GM04504 (cell line): ENCODE data around the gene TRIM33.
"Not testable (repeated sequence)": the region's sequence is repeated elsewhere in the genome, so short reads cannot be mapped to it uniquely, and the experiment has no call there.

Source experiments
- DNase-seq: peaks from one replicate; pipeline ENCODE4 v3.0.0-alpha.2; 2012; ENCODE audit warnings: low read depth

The TRIM33 gene

GRCh38 chr1:114466334-114467014 lies 44.5 kb downstream of the TRIM33 start:
- DNase-seq: no peak

DNA sequence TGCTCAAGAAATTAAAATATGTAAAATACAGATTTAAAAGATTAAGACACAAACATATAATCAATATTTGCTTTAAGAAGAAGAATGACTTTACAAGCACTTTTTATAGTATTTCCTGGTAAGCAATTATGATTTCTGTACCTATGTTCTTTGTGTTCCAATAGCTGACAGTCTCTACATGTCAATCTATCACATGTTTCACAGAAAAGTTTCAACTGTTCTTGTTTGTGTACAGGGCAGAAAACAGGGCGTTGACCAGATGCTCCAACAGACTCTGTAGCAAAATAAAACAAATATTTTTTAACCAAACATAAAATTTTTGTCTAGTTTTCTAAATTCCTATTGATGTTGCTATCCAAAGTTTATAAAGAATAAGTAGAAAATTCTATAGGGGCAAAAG lies 48.0 kb downstream of the TRIM33 start:
- DNase-seq: no peak

DNA sequence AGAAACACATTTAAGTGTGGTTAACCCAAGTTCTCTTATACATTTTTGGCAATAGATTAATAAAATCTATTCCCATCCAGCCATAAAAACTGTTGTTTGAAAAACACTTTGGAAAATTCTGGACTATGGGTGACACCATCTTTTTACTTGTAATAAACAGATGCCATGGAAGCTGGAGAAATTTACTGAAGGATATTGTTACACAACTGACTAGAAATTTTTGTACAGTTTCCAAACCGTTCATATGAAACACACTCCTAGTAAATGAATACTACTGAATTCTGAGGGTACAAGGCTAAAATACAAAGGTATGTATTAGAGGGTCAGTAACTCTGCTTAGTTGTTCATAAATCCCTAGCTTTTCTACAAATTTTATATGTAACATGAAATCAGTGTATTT lies 48.7 kb downstream of the TRIM33 start:
- DNase-seq: no peak

DNA sequence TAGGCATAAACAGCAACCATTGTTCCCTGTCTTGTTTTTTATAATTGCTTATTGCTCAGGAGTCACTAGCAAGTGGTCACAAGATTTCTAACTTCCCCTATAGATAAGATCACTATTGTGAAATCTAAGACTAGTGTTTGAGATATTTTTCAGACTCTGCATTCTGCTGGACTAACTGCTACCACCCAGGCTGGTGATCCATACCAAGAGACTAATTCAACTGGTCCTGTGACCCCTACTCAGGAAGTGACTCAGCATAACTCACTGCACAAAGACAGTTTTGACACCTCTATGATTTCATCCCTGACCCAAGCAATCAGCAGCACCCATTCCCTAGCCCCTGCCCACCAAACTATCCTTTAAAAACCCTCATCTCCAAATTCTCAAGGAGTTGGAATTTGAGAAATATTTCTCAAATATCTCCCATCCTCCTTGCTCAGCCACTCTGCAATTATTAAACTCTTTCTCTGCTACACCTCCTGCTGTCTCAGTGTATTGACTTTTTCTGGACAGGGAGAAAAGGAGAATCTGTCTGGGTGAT lies 52.7 kb downstream of the TRIM33 start:
- no peak for DNase-seq

- no peak for DNase-seq
Observed at GRCh38 chr1:114457675-114458236, 53.2 kb downstream of the TRIM33 start.

DNA sequence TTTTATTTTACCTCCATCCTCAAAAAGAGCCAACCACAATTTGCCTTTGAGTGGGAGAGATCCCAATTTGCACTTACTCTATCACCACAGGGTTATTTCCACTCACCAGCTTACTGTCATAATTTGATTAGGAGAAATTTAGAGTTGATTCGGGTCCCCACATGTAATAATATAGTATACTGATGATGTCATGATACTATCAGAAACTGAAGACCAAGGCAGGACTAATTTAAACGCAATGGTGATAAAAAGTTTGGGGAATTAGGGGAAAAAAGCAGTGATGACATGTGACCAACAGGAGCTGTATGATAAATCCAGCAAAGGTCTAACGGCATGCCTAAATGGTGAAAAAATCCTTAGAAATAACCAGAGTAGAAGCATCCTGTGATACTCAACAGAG lies 54.4 kb downstream of the TRIM33 start:
- no peak for DNase-seq

DNA sequence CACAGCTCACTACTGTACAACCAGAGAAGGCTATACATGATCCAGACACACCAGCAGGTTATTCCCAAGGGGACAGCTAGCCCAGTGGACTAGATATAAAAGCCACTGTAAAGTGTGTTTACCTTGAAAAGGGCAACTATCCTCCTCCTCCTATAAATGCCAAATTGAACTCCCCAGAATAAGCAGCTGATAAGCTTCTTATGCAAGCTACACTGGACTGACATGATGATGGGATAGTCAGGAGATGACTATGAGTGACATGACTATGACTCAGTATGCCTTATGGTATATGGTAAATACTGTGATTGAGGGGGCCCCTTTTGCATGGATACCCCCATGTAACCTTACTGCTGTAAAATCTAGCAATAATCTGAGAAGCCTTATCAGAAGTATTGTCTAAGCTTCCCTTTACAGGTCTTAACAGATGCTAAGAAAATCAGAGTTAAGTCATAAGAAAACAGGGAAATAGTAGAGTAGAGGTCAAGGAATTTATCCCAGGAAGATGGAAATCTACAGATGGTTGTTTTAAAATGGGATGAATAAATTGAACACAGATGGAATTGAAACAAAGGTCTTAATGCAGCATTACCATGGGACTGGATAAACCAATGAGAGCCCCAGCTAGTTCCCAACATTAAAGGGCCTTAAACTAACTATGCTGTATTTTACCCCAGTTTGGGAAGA lies 55.8 kb downstream of the TRIM33 start:
- DNase-seq: no peak

DNA sequence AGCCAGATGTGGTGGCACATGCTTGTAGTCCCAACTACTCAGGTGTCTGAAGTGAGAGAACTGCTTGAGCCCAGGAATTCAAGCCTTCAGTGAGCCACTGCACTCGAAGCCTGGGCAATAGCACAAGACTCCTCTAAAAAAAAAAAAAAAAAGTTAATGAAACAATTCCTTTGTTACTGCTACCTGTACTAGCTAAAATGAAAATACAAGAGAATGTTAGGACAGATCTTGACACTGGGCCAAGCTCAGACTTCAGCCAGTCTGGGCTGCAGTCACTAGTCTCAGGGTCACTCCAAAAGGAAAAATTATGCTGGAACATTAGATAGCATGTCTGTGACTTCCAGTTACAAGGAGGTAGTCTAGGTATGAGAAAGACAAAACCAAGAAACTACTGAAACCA lies 56.5 kb downstream of the TRIM33 start:
- no peak for DNase-seq

- DNase-seq: no peak
Observed at GRCh38 chr1:114453361-114453784, 57.6 kb downstream of the TRIM33 start.

GRCh38 chr1:114448370-114449036 lies 62.5 kb downstream of the TRIM33 start:
- no peak for DNase-seq

- DNase-seq: no peak
Observed at GRCh38 chr1:114446198-114446597, 64.8 kb downstream of the TRIM33 start.

DNA sequence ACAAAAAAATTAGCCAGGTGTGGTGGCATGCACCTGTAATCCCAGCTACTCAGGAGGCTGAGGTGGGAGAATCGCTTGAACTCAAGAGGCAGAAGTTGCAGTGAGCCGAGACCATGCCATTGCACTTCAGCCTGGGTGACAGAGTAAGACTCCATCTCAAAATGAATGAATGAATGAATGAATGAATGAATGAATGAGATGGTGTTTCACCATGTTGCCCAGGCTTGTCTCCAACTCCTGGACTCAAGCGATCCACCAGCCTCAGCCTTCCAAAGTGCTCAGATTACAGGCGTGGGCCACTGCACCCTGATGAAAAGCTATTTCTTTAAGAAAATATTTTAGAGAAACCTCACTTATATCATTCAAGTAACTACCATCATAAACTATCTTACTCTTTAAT lies 67.8 kb downstream of the TRIM33 start:
- not testable (repeated sequence) for DNase-seq

DNA sequence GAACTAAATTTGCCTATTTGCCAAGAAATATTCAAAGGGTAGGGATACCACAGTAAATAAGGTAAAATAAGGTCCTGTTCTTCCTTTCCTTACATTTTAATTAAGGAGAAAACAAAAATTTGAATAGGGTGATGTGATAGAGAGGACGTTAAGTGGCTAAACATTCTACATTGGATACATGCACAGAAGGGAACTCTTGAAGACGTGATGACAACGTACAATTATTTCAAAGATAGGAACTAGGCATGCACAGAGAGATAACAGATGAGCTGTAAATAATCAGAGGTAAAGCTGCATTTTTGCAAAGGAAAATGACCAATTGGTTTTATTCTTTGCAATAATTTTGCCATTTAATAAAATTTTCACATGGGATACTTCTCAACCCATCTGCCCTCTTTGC lies 69.7 kb downstream of the TRIM33 start:
- DNase-seq: no peak

DNA sequence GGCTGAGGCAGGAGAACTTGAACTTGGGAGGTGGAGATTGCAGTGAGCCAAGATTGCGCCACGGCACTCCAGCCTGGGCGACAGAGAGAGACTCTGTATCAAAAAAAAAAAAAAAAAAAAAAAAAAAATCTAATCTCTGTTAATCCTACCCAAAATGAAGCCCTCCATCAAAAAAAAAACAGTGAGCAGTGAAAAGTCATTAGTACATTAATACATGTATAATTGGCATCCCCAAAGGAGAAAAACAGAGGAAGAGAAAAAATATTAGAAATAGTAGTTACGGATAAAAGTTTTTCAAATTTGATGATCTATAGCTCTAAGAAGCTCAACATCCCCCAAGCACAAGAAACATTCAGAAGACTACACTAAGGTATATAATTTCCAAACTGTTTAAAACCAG lies 71.6 kb downstream of the TRIM33 start:
- no peak for DNase-seq

DNA sequence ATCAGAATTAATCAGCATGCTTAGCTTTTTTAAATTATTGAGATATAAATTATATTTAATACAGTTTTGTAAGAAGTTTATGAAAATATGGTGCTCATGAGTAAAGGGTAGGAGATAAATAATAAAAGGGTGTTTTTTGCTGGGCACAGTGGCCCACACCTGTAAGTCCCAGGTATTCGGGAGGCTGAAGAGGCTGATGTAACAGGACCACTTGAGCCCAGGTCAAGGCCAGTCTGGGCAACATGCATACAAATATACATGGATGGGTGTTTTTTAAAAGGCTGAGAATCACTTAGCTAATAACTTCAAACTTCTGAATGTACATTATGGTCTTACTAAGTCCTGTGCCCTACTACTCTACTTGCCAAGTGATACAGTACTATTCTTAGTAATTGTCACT lies 73.2 kb downstream of the TRIM33 start:
- no peak for DNase-seq

- DNase-seq: no peak
Observed at GRCh38 chr1:114436799-114437198, 74.2 kb downstream of the TRIM33 start.

- DNase-seq: no peak
Observed at GRCh38 chr1:114435088-114435715, 75.8 kb downstream of the TRIM33 start.

DNA sequence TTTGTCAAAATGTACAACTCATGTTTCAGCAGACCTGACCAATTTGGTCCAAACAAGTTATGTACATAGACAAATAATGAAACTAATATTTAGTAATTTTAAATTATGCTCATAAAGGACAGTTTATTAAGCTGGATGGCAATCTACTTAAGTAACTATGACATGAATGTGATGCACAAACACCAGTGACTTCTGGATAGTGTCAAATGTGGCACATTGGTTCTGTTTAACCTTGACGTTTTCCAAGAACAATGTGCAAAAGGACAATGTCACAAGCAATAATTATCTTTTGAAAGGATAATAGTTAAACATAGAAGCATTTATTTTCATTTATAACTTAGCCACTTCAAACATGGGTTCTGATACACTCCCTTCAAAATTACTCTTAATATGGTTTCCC lies 80.0 kb downstream of the TRIM33 start:
- DNase-seq: no peak

DNA sequence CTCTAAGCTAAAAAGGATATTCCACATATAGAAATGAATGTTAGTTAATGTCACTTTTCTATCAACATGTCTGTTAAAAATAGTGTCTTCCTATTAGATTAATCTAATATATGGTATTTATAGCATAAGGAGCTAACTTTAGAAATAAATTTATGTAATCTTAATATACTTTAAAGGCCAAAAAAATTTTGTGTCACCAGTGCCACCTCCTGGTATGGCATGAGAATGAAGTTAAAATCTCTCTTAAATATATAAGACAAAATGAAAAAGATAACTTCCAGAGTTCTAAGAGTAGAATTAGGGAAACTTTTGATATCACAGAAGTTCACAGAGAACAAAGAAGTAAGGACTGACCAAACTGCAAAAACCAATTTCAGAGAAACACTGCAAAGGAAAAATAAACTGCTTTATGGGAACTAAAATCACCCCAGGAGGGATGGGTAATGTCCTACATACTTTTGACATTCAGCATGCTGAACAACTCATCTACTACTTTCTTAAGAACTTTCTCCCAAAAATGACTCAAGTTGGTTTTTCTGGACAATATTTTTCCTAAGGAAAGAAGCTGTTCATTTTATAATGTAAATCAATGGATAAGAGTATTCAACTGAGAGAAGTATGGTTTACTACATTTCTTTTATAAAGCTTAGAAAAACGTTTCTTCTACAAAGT lies 82.8 kb downstream of the TRIM33 start:
- no peak for DNase-seq

- no peak for DNase-seq
Observed at GRCh38 chr1:114427612-114428011, 83.4 kb downstream of the TRIM33 start.

DNA sequence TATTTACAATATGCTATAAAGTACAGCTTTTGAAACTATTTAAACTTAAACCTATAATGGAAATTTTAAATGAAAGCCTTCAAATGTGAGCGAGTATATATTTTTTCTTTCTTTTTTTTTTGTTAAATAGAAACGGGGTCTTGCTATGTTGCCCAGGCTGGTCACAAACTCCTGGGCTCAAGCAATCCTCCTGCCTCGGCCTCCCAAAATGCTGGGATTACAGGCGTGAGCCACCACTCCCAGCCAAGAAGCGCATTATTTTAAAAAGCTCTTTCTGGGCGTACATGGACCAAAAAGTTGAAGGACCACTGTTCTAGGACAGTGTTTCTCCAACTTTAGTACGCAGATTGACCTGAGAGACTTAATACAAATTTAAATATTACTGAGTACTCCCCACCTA lies 87.5 kb downstream of the TRIM33 start:
- no peak for DNase-seq

GRCh38 chr1:114418948-114419347 lies 92.1 kb downstream of the TRIM33 start:
- DNase-seq: not testable (repeated sequence)
